Activated CD4-positive, alpha-beta T cell treated with anti-CD3 and anti-CD28 coated beads, Interleukin-2, amount 10 ng/mL, durations not matched to agents 24 days and 14 days (primary cell): ENCODE measurements around the gene HECA. TPM values are rescaled to one million over a fixed set of nuclear protein-coding genes. Genes with fewer than 3 reads are reported as not detected.
A peak's percentile ranks its signal among the peaks of the same experiment; 100 is the strongest.

Experiments used
- DNase-seq: peaks from one replicate; pipeline ENCODE4 v3.0.0; 2022
- H3K27ac Mint-ChIP-seq: one replicate; pipeline ENCODE4 v1.8.0; 2022; ENCODE audit warnings: mild to moderate bottlenecking, mixed read lengths
- H3K27me3 Mint-ChIP-seq: one replicate; pipeline ENCODE4 v1.8.0; 2022; ENCODE audit warnings: mixed read lengths
- H3K36me3 Mint-ChIP-seq: one replicate; pipeline ENCODE4 v1.8.0; 2022; ENCODE audit warnings: low read depth, mild to moderate bottlenecking, mixed read lengths
- H3K4me1 Mint-ChIP-seq: one replicate; pipeline ENCODE4 v1.8.0; 2021; ENCODE audit warnings: mixed read lengths
- H3K4me3 Mint-ChIP-seq: one replicate; pipeline ENCODE4 v1.8.0; 2022; ENCODE audit warnings: mild to moderate bottlenecking, moderate library complexity, mixed read lengths
- H3K9me3 Mint-ChIP-seq: one replicate; pipeline ENCODE4 v1.8.0; 2021; ENCODE audit warnings: mixed read lengths
- intact Hi-C: fragments of 100-400 bp; cut with micrococcal nuclease; formaldehyde crosslinking; loops from one replicate; pipeline ENCODE4 v1.15.1; 2023
- total RNA-seq: library from RNA; stranded (reverse); gene quantifications from 2 replicates; pipeline ENCODE4 v1.2.3, GENCODE V29; 2022

Gene HECA
- total RNA-seq, 1 donor from 2014 or later = 47.7 TPM

DNA sequence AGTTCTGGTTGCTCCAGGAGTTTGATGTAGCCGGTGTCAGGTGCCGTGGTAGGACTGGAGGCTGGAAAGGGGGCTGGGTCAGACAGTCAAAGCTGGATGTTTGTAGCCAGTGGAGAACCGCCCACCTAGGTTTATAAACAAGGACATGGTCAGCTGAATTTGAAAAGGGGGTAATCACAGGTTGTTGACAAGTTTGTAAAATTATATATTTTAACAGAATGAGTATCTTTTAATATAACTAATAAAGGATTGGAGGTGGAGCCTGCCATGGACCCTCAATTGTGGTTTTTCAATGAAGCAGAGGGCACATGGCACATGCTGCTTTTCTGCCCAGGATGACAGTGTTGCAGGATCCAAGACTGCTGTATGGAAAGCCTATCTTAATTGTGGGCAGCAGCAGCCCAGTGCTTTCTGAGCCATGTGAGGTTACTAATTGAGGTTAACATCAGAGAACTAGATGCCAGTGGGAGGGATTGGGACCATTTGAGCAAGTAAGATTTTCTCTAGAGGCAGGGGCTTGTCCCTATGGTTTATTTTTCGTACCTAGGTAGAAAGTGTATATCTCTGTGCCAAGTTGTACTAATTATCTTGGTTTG, 9.7 kb downstream of the HECA start:
- Mint-ChIP-seq H3K9me3 (no peaks in the 10 kb centered on the region), H3K4me1 (peaks cover 78% of the 10 kb centered on the region), H3K36me3 (peaks cover 31% of the 10 kb centered on the region), H3K27me3 (no peaks in the 10 kb centered on the region), H3K4me3 (peak overlapping the region; percentile 77), H3K27ac (peak overlapping the region; percentile 94)
- peak; percentile 71 for DNase-seq
- intact Hi-C loops = loop anchor here (1.0 to 10.0 kb wide), 2 partner anchors 7 to 1440 kb away; no protein-coding TSS in a partner anchor

GRCh38 chr6:139145661-139146060, 10.8 kb downstream of the HECA start:
- Mint-ChIP-seq H3K9me3 (no peaks in the 10 kb centered on the region), H3K4me3 (peak overlapping the region; percentile 77), H3K27me3 (no peaks in the 10 kb centered on the region), H3K4me1 (peaks cover 79% of the 10 kb centered on the region), H3K27ac (peak overlapping the region; percentile 94), H3K36me3 (peaks cover 28% of the 10 kb centered on the region)
- no peak for DNase-seq
- intact Hi-C loops = loop anchor here (1.0 to 10.0 kb wide), 5 partner anchors 8 to 1439 kb away; no protein-coding TSS in a partner anchor

GRCh38 chr6:139146317-139146726, 11.4 kb downstream of the HECA start:
- peak overlapping the region; percentile 94 for H3K27ac Mint-ChIP-seq
- H3K4me1 Mint-ChIP-seq = peaks cover 84% of the 10 kb centered on the region
- no peaks in the 10 kb centered on the region for H3K27me3 Mint-ChIP-seq
- no peaks in the 10 kb centered on the region for H3K9me3 Mint-ChIP-seq
- intact Hi-C loops = loop anchor here (1.0 to 10.0 kb wide), 4 partner anchors 8 to 1438 kb away; no protein-coding TSS in a partner anchor
- DNase-seq = peak; percentile 76
- H3K4me3 Mint-ChIP-seq = peak overlapping the region; percentile 77
- H3K36me3 Mint-ChIP-seq = peaks cover 27% of the 10 kb centered on the region

DNA sequence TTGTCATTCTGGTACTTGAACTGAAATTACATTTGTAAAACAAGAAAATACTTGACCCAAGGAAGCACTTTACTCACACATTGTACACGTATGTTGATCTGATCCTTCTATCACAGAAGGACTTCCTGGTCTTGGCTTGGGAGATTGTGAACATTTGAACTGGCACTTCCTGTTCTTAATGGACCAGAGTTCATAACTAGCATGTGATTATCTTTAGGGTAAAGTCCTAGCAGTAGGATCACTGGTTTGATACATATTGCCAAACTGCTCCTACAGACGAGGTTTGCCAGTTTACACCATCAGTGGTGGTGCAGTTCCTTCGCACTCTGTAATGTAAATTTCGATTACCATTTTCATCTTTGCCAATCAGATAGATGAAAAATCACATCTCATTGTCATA, 12.7 kb downstream of the HECA start:
- DNase-seq = no peak
- H3K36me3 Mint-ChIP-seq = peaks cover 22% of the 10 kb centered on the region
- no peaks in the 10 kb centered on the region for H3K9me3 Mint-ChIP-seq
- H3K27me3 Mint-ChIP-seq = no peaks in the 10 kb centered on the region
- H3K4me1 Mint-ChIP-seq = peaks cover 92% of the 10 kb centered on the region
- intact Hi-C loops = loop anchor here (2.0 to 10.0 kb wide), 3 partner anchors 13 to 1437 kb away; no protein-coding TSS in a partner anchor
- H3K4me3 Mint-ChIP-seq = peak overlapping the region; percentile 77
- H3K27ac Mint-ChIP-seq = peak overlapping the region; percentile 94

DNA sequence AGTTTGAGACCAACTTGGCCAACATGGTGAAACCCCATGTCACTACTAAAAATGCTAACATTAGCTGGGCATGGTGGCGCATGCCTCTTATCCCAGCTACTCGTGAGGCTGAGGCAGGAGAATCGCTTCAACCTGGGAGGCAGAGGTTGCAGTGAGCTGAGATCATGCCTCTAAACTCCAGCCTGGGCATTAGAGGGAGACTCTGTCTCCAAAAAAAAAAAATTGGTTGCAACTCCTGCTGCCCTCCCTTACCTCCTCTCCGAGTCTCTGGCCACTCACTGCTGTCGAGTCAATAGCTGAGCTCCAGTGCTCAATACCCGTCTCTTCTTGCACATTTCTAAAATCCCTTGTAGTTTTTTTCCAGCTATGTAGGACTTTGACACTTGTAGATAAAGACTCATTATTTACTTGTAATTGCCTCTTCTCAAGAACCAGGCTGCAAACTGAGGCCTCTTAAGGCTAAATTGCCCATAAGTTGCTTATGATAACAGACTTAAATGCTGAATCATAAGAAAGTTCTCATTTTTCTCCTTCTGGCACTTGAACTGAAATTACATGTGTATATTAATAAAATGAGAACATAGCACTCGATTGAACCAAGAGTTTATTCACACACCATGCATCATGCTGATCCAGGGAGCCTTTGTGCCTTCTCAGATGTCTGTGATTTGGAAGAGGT, 13.8 kb downstream of the HECA start:
- DNase-seq = peak; percentile 59
- intact Hi-C loops = loop anchor here (10.0 kb wide), 1 partner anchor 1436 kb away; no protein-coding TSS in a partner anchor
- Mint-ChIP-seq H3K4me3 (peak overlapping the region; percentile 66), H3K27me3 (no peaks in the 10 kb centered on the region), H3K9me3 (no peaks in the 10 kb centered on the region), H3K4me1 (peaks cover 85% of the 10 kb centered on the region), H3K36me3 (peaks cover 17% of the 10 kb centered on the region), H3K27ac (peak overlapping the region; percentile 78)

DNA sequence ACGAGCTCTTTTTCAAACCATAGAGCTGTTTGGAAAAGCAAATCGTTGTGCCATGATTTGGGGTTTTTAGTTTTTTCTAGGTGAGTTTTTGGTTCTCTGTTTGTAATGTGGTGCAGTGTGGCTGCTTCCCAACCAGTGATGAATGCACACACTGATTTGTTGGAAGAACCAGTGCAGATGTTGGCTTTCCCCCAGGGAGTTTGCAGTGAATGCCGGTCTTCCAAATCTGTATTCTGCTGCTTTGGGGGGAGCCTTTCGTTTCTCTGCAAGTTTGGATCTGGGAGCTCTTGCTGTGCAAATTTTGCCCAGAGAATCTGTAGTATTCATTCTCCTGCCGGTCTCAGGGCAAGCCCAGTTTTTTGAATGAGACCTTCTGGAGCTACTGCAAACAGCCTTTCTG, 14.5 kb downstream of the HECA start:
- H3K36me3 Mint-ChIP-seq = peaks cover 17% of the 10 kb centered on the region

DNA sequence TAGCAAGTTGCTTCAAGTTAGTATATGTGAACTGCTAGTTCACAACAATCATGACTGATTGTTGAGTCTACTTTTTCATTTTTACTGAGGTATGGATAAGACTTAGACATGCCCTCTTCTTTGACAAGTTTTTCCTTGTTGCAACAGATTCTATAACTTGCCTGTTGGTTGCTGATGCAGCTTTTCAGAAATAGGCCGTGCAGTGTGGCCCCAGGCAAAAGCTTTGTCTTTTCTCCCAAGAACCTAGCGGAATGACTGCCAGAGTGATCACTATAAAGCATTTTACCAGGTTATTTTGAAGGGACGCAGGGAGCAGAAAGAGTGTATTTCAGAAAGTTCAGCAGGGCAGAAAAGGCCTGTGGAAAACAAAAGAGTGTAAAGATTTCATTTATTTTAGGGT, 16.0 kb downstream of the HECA start:
- H3K27me3 Mint-ChIP-seq = no peaks in the 10 kb centered on the region
- no peaks in the 10 kb centered on the region for H3K9me3 Mint-ChIP-seq
- H3K27ac Mint-ChIP-seq = peak overlapping the region; percentile 90
- peaks cover 23% of the 10 kb centered on the region for H3K36me3 Mint-ChIP-seq
- H3K4me1 Mint-ChIP-seq = peaks cover 79% of the 10 kb centered on the region
- intact Hi-C loops = no loop called here
- no peak for DNase-seq
- peak overlapping the region; percentile 83 for H3K4me3 Mint-ChIP-seq

More for the DNA sequence above, 14.5 kb downstream of the HECA start:
- intact Hi-C loops = loop anchor here (10.0 kb wide), 1 partner anchor 1435 kb away; no protein-coding TSS in a partner anchor
- Mint-ChIP-seq H3K4me1 (peaks cover 83% of the 10 kb centered on the region), H3K9me3 (no peaks in the 10 kb centered on the region), H3K27ac (peak overlapping the region; percentile 78), H3K27me3 (no peaks in the 10 kb centered on the region), H3K4me3 (peak overlapping the region; percentile 66)
- DNase-seq = no peak

DNA sequence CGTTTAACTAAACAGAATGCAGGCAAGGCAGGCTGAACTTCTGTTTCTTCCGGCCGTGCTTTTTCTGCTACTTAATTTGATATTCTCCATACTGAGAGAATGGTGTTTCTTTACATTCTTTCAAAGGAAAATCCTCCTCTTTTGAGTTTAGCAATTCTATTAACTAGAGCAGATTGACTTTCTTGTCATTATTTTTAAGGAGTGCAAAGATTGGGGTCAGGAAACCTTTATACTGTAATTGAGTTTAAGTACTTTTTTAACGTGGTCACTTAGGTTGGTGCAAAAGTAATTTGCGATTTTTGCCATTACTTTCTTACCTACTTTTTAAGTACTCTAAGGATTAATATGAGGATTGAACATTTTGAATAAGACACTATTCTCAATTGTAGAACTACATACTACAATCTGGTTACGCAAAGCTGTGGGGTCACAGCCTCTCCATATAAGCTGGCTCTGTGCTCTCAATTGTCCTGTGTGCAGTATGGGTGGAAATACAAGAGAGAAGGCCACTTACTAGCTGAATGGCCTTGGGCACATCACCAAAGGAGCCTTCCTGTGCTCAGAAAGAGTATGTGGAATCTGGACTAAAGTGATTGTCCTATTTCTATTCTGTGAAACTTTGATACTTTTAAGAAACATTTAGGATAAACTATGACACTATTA, 16.7 kb downstream of the HECA start:
- Mint-ChIP-seq H3K27ac (peak overlapping the region; percentile 90), H3K27me3 (no peaks in the 10 kb centered on the region), H3K36me3 (peaks cover 27% of the 10 kb centered on the region), H3K4me1 (peaks cover 76% of the 10 kb centered on the region), H3K9me3 (no peaks in the 10 kb centered on the region), H3K4me3 (peak overlapping the region; percentile 83)
- intact Hi-C loops = loop anchor here (1.0 to 2.0 kb wide), 7 partner anchors 10 to 141 kb away; no protein-coding TSS in a partner anchor
- no peak for DNase-seq

DNA sequence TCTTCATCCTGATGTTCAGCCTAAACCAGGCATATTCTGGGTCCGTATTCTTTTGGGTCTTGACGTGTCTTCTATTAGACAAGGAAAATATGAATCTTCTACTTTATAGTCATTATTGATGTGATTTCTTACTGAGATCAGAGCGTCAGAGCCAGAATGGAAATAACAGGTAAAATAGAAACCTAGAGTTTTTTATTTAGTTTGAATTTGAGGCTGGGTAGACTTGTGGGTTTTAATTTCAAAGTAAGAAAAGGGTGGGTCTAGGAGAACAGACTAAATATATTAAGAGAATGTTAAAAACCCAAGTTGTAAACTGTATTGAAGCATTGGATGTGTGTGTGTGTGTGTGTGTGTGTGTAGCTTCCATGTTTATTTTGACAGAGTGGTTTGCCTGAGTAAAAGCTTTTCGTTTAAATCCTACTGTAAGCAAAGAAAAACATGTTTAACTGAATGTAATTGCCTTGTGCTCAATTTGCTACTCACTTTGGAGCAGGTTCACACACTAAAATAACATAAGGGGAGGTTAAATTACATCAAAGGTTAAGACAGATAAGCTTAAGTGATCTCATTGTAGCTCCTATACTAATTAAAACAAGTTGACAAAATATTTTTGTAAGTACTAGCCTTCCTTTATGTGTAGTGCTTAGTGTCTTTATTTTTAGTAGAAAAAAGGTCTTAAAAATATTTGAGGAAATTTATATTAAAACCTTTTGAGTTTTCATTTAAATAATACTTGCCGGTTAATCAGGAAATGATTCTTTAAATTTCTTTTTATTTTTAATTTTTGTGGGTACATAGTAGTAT, 17.4 kb downstream of the HECA start:
- peaks cover 26% of the 10 kb centered on the region for H3K36me3 Mint-ChIP-seq
- no peaks in the 10 kb centered on the region for H3K9me3 Mint-ChIP-seq
- DNase-seq = no peak
- H3K27ac Mint-ChIP-seq = peak overlapping the region; percentile 90
- H3K4me1 Mint-ChIP-seq = peaks cover 74% of the 10 kb centered on the region
- intact Hi-C loops = loop anchor here (1.0 to 2.0 kb wide), 7 partner anchors 9 to 141 kb away; no protein-coding TSS in a partner anchor
- H3K4me3 Mint-ChIP-seq = peak overlapping the region; percentile 83
- no peaks in the 10 kb centered on the region for H3K27me3 Mint-ChIP-seq

DNA sequence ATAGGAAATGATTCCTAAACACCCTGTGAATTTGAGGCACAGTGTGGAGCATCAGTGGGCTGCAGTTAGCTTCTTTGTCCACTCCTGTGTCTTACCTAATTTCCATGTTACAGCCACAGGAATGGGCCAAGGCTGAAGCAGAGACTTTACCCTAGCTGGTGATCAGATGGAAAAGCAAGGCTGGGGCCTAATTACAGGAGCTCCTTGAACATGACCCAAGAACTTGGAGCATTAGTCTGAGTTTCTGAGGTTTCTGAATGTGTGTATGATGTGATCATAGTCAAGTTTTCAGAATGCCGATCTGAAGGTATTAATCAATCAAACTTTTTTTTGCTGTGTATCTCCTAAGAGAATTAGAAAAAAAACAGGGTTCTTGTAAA, 18.0 kb downstream of the HECA start:
- Mint-ChIP-seq H3K27me3 (no peaks in the 10 kb centered on the region), H3K4me1 (peaks cover 74% of the 10 kb centered on the region), H3K4me3 (peak overlapping the region; percentile 26), H3K9me3 (peaks cover 4% of the 10 kb centered on the region), H3K36me3 (peaks cover 28% of the 10 kb centered on the region), H3K27ac (peak overlapping the region; percentile 90)
- intact Hi-C loops = loop anchor here (1.0 to 2.0 kb wide), 7 partner anchors 8 to 140 kb away; no protein-coding TSS in a partner anchor
- DNase-seq = peak; percentile 61

- peaks cover 4% of the 10 kb centered on the region for H3K9me3 Mint-ChIP-seq
- DNase-seq = no peak
- H3K4me3 Mint-ChIP-seq = peak overlapping the region; percentile 61
- intact Hi-C loops = loop anchor here (1.0 to 2.0 kb wide), 4 partner anchors 8 to 139 kb away; no protein-coding TSS in a partner anchor
- H3K27me3 Mint-ChIP-seq = no peaks in the 10 kb centered on the region
- H3K27ac Mint-ChIP-seq = peak overlapping the region; percentile 83
- H3K36me3 Mint-ChIP-seq = peaks cover 25% of the 10 kb centered on the region
- H3K4me1 Mint-ChIP-seq = peaks cover 64% of the 10 kb centered on the region
Measured at GRCh38 chr6:139153855-139154254, 19.0 kb downstream of the HECA start.

DNA sequence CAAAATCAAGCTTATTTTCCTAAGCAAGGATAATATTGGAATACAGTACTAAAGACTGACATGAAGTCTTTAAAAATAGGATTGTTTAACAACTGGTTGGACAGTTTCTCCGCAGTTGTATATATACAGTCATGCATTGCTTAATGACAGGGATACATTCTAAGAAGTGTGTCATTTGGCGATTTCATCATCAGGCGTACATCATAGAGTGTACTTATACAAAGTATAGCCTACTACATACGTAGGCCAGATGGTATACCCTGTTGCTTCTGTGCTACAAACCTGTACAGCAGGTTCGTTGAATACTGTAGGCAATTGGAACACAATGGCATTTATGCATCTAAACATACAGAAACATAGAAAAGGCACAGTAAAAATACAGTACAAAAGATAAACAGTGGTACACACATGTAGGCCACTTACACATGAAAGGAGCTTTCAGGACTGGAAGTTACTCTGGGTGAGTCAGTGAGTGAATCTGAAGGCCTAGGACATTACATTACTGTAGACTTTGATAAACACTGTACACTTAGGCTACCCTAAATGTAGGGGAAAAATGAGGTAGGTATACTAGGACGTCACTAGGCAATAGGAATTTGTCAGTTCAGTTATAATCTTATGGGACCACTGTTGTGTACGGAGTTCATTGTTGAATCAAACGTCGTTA, 20.1 kb downstream of the HECA start:
- peak overlapping the region; percentile 83 for H3K27ac Mint-ChIP-seq
- DNase-seq = no peak
- H3K27me3 Mint-ChIP-seq = no peaks in the 10 kb centered on the region
- intact Hi-C loops = loop anchor here (1.0 kb wide), 1 partner anchor 9 kb away; no protein-coding TSS in a partner anchor
- H3K4me3 Mint-ChIP-seq = no peak overlapping the region
- peaks cover 64% of the 10 kb centered on the region for H3K4me1 Mint-ChIP-seq
- H3K36me3 Mint-ChIP-seq = peaks cover 28% of the 10 kb centered on the region
- peaks cover 4% of the 10 kb centered on the region for H3K9me3 Mint-ChIP-seq
